Inflammatory macrophage (primary cell): ENCODE results near the gene TRIM32.
A peak's percentile ranks its signal among the peaks of the same experiment; 100 is the strongest.
"Not testable (repeated sequence)": the region's sequence is repeated elsewhere in the genome, so short reads cannot be mapped to it uniquely, and the experiment has no call there.

ENCODE experiments used
- DNase-seq, 2 donors: peaks; one replicate each; pipeline ENCODE4 v3.0.0-alpha.2; 2020 to 2022

TRIM32 gene

DNA sequence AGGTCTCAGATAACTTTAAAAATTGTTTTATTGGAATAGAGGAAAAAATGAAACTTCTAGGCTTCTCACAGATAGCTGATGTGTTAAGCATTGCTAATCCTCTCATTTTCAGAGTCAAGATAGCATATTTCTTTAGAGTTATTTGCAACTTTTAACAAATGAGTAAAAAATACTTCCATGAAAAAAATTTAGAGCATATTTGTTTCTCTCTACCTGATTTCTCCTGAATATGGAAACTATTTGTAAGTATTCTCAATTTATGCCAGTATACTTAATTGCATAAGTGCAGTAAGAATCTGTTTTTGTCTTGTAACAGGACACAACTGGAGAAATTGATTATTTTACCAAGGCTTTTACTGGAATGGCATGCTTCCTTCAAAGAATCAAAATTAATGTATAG, 3.6 kb upstream of the TRIM32 start:
- DNase-seq: no peak

DNA sequence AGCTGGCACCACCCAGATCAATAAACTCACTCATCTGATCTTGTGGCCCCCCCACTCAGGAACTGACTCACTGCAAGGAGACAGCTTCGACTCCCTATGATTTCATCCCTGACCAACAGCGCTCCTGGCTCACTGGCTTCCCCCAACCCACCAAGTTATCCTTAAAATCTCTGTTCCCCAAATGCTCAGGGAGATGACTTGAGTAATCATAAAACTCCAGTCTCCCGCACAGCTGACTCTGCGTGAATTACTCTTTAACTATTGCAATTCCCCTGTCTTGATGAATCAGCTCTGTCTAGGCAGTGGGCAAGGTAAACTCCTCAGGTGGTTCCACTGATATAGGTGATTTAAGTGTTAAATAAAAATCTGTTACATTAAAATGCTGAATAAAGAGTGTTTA, 1.9 kb upstream of the TRIM32 start:
- DNase-seq: no peak

DNA sequence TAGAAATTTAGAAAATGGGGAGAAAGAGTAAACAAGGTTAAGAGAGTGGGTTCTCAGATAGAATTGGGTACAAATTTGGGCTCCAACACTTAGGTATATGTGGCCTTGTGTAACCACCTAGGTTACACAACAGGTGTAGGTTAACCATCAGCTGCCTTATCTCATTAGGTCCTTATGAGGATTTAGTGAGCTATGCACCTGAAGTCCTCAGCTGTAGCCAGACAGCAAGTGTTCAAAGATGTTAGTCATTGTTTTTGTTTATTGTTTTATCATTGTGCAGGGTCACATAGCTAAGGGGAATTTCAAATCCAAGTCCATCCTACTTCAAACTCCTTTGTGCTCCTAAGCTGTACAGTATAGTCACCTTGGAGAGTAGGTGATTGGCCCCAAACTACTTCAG, 970 bp upstream of the TRIM32 start:
- DNase-seq: no peak

- DNase-seq: no peak
These were observed 422 bp upstream of the TRIM32 start for GRCh38 chr9:116686693-116687073.

DNA sequence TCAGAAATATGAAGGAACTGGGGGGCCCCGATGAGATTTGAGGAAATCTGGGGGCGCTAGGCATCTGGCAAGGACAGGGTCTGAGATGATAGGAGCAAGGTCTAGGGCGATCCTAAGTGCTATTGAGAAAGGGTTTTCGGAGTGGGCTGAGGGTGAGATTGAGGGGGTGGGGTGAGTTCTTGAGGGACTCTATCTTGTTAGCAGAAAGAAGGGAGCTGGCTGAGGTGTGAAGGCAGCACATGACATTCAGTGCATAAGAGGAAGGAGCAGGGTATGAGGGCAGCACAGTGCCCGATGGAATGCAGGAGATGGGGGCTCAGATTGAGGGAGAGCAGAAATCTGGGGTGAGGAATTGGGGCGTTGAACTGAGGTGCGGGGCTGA, 640 bp downstream of the TRIM32 start:
- DNase-seq: no peak

DNA sequence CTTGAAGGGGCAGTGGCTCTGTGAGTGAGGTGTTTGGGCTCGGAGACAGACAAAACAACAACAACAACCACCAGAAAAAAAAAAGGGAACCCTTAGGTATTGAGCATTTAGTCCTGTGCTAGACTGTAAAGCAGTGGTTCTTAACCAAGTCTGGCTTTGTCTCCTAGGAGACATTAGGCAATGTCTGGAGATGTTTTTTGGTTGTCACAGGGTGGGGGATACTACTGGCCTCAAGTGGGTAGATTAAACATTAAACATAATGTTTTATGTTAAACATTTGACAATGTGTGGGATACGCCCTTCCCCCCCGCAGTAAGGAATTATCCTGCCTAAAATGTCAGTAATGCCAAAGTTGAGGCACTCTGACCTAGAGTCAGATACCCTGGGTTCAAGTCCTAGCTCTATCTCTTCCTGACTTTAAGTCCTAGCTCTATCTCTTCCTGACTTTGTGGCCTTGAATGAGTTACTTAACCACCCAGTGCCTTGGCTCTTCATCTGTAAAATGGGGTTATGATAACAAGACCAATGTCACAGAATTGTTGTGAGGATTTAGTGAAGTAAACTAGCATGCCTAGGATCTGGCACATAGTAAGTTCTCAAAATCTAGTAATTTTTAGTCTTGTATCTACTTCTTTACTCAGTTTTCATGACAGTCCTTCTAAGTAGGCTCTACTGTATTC, 1.8 kb downstream of the TRIM32 start:
- peak in 1 of 2 donors; percentile 2 for DNase-seq

GRCh38 chr9:116689486-116690032, 2.5 kb downstream of the TRIM32 start:
- DNase-seq: no peak

DNA sequence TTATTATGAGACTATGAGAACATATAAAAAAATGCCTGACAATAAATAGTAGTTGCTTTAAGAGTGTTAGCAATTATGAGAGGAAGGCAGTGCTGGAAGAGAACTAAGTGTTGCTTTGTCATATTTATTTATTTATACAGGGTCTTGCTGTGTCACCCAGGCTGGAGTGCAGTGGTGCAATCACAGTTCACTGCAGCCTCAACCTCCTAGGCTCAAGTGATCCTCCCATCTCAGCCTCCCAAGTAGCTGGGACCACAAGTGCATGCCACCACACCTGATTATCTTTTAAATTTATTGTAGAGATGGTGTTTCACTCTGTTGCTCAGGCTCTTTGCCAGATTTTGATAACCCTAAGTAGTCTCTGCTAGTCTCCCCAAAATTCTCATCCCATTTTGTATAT, 3.7 kb downstream of the TRIM32 start:
- not testable (repeated sequence) for DNase-seq

DNA sequence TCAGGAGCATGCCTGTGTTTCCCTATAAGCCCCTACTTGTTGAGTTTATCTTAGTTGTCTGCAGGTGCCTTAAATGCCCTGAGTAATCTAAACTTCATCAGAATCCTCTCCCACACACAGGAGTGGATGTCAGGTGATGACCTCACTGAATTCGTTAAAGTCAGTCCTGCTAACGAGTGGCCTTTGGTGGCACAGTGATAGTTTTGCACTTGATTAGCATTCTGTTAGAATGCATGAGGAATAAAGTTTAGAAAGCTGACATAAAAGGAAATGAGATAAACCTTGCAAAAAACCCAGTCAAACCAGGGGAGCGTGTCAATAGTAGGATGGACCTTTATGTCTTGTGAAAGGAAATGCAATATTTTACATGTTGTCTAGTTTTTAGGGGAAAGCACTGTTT, 4.5 kb downstream of the TRIM32 start:
- DNase-seq: no peak

DNA sequence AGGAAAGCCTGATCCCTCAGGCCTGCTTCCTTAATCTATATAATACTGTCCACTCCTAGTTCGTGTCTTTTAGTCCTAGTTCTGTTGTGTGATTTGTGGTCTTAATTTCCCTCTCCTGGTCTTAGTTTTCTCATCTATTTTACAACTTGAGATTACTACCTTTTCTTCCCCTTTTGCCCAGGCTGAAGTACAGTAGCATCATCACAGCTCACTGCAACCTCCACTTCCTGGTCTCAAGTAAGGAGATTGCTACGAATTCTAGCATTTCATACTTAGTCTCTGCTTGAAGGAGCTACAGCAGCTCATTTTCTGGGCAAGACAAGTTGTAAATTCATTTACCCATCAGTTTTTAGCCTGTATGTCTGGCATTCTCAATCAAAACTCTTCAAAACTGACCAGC, 5.5 kb downstream of the TRIM32 start:
- peak; percentile 6 to 36 for DNase-seq

- DNase-seq: no peak
These were observed 6.2 kb downstream of the TRIM32 start for GRCh38 chr9:116693233-116693731.

DNA sequence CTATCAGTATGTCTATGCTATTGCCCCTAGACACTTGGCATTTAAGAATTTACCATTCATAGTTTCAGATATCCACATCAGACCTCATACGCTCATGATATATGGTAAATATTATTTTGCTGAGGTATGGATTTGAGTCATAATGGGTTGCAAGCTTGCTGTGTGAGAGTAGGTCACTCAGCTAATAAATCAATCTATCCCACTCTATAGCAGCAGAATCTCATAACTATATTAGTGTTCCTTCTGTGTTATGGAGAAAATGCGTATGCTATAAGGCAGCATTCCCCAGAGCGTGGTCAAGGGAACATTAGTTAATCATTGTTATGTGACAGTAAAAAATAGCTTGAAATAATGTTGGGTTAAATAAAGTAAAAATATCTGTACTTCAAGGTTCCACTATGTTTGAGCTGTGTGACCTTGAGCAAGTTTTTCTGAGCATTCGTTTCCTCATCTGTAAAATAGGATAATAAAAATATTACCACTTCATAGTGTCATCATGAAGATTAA, 7.7 kb downstream of the TRIM32 start:
- DNase-seq: no peak

DNA sequence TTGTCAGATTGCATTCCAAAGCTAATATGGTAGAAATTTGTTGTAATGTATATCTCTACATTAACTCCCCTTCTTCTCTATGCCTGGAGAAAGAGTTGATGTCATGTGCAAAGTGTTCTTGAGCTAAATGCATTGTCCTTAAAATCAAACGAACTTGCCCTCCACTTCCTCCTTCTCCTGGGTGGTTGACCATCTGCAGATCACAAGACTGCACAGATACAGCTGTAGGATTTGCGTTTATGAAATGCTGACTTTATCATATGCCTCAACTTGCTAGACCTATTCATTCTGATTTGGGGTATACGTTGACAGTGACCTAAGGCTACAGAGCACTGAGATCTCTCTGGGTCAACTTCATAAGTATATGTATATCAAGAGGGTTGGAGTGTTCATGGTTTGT, 8.3 kb downstream of the TRIM32 start:
- peak; percentile 29 to 59 for DNase-seq

DNA sequence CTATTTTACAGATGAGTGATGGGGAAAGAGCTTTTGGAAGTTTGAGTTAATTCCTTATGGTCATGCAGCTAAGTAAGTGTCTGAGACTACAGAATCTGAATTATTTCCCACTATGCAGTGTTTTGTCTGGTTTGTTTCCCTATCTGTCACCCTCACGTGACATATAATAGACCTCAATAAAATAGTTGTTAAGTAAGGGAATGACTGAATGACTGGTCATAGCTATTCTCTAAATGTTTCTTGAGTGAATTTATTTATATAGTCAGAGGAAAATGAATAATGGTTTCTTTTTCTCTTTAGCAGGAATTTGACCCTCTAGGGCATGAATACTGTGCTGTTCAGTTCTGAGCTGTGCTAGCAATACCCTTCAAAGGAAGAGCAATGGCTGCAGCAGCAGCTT, 10.3 kb downstream of the TRIM32 start:
- DNase-seq: no peak

DNA sequence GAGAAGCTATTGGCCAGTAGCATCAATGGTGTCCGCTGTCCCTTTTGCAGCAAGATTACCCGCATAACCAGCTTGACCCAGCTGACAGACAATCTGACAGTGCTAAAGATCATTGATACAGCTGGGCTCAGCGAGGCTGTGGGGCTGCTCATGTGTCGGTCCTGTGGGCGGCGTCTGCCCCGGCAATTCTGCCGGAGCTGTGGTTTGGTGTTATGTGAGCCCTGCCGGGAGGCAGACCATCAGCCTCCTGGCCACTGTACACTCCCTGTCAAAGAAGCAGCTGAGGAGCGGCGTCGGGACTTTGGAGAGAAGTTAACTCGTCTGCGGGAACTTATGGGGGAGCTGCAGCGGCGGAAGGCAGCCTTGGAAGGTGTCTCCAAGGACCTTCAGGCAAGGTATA, 10.8 kb downstream of the TRIM32 start:
- no peak for DNase-seq

DNA sequence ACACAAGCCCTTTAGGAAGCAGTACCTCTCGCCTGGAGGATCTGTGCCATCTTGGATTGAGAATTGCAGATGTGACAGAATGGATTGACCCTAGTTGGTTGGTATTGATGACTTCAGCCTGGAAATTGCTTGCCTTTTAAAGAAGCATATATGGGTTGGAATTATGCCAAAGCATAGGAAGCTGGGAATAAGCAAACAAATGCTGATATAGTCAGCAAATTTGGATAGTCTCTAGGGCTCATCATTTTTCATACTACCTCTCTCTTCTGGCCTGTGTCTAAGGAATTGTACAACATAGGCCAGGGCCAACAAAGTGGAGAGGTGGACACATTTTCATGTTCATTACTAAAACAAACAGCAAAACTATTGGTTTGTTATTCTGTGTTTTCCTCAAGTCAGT, 13.2 kb downstream of the TRIM32 start:
- no peak for DNase-seq

GRCh38 chr9:116700882-116701865, 14.1 kb downstream of the TRIM32 start:
- DNase-seq: no peak

- DNase-seq: no peak
These were observed 15.0 kb downstream of the TRIM32 start for GRCh38 chr9:116701940-116702642.

DNA sequence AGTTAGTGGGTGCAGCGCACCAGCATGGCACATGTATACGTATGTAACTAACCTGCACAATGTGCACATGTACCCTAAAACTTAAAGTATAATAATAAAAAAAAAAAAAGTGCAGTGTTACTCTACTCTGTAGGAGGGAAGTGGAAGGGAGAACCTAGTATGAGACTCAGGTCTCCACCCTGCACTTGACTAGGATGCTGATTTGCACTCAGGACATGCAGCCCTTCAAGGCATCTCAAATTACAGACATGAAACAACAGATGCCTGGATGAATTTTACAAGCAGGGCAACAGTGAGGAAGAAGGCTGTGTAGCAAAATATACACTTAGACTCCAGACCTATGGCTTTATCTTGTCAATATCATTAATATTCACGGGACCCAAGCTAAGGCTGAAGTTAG, 16.5 kb downstream of the TRIM32 start:
- no peak for DNase-seq

DNA sequence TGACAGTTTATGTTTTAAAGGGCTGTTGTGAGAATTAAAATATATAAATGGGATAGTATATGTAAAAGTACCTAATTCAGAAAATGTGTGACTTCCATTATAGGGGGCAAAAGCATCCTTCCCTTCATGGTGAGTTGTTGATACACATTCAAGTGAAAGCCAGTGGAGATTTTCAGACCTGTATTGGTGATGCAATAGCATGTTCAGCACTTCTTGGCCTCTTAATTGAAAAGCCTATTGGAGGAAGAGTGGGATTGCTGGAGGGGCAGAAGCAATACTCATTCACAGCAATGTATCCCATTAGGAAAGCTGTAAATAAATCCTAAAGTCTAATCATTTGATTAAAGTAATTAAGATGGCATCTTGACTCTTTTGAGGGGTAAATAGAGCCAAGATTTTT, 17.4 kb downstream of the TRIM32 start:
- no peak for DNase-seq

DNA sequence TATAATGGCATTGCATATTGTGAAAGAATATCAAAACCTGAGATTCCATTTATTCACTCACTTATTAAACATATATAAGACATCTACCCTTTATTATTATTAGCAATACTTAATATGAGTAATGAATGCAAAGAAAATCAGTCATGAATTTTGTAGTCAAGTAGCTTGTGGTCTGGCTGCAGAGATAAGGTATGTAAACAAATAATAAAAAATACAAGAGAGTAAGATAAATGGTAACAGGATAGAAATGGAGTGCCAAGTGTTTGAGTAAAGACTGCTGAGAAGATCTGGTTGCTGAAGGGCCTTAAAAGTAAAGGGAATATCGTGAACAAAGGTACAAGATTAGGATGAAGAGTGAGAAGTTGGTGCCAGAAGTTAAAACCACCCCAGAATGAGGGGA, 18.4 kb downstream of the TRIM32 start:
- no peak for DNase-seq
